HepG2 (cell line): ENCODE data around the gene NUDT3.
"Not testable (repeated sequence)": the region's sequence is repeated elsewhere in the genome, so short reads cannot be mapped to it uniquely, and the experiment has no call there.

ENCODE experiments used
- ELF4 ChIP-seq: sonication (generic); formaldehyde crosslinking; IDR thresholded peaks from 2 replicates; pipeline ENCODE4 v1.5.0; 2020; ENCODE audit warnings: missing genetic modification reagents, mild to moderate bottlenecking, moderate library complexity, borderline replicate concordance
- JUND ChIP-seq: sonication (generic); formaldehyde crosslinking; IDR thresholded peaks from 2 replicates; pipeline ENCODE4 v1.8.0; 2022; ENCODE audit warnings: mild to moderate bottlenecking, missing genetic modification reagents
- MTA3 ChIP-seq: sonication (generic); formaldehyde crosslinking; IDR thresholded peaks from 2 replicates; pipeline ENCODE4 v1.4.0; 2020; ENCODE audit warnings: missing genetic modification reagents
- MTF2 ChIP-seq: sonication (generic); formaldehyde crosslinking; IDR thresholded peaks from 2 replicates; pipeline ENCODE4 v1.5.0; 2020; ENCODE audit warnings: missing genetic modification reagents, borderline replicate concordance
- REST ChIP-seq, 2 experiments: IDR thresholded peaks; 2 replicates each; pipeline ENCODE4 v1.6.1; 2011 to 2012; ENCODE audit warnings: low read length in 2 of 2, borderline replicate concordance in 1 of 2, low read depth in 1 of 2, mild to moderate bottlenecking in 1 of 2, moderate library complexity in 1 of 2
- ZNF232 ChIP-seq: sonication (generic); formaldehyde crosslinking; IDR thresholded peaks from 2 replicates; pipeline ENCODE4 v1.4.0; 2020; ENCODE audit warnings: missing genetic modification reagents, borderline replicate concordance
- ZNF704 ChIP-seq: sonication (generic); formaldehyde crosslinking; IDR thresholded peaks from 2 replicates; pipeline ENCODE4 v1.8.1; 2023; ENCODE audit warnings: mild to moderate bottlenecking, inconsistent platforms, moderate library complexity, missing genetic modification reagents, borderline replicate concordance
- ZSCAN30 ChIP-seq: sonication (generic); formaldehyde crosslinking; IDR thresholded peaks from 2 replicates; pipeline ENCODE4 v1.5.0; 2020; ENCODE audit warnings: mild to moderate bottlenecking, missing genetic modification reagents

DNA sequence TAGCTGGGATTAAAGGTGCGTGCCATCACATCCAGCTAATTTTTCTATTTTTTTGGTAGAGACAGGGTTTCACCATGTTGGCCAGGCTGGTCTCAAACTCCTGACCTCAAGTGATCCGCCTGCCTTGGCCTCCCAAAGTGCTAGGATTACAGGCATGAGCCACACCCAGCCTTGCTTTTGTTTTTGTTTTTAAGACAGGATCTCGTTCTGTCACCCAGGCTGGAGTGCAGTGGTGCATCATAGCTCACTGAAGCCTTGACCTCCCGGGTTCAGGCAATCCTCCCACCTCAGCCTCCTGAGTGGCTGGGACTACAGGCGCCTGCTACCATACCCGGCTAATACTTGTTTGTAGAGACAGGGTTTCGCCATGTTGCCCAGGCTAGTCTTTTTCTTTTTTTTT, 38.9 kb downstream of the NUDT3 start:
- TF ChIP-seq JUND (CRISPR knock-in tag); ZNF232 (CRISPR knock-in tag); ZNF704 (CRISPR knock-in tag); ZSCAN30 (CRISPR knock-in tag); MTF2; ELF4; REST (IDR thresholded peaks at IDR 0.05; ENCODE audit: borderline replicate concordance in 1 of 2, low read depth in 1 of 2, low read length in 2 of 2); MTA3 (CRISPR knock-in tag): not testable (repeated sequence)
